Measurements from ENCODE around the gene DNAH7. TPM values are rescaled to one million over a fixed set of nuclear protein-coding genes. Genes with fewer than 3 reads are reported as not detected.

DNAH7 gene
- total and polyA plus RNA-seq, 2 donors (not counting 3 experiments of a cell fraction or from before 2014, with no cell fraction given) = 0.15 to 0.24 TPM

DNA sequence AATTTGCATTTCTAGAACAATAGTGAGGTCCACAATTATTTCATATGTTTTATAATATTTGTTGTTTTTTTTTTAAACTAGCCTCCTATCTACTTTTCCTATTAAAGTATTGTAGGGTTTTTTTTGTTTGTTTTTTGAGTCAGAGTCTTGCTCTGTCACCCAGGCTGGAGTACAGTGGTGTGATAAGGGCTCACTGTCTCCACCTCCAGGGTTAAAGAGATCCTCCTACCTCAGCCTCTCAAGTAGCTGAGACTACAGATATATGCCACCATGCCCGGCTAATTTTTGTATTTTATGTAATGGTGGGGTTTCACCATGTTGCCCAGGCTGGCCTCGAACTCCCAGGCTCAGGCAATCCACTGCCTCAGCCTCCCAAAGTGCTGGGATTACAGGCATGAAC, 289.1 kb downstream of the DNAH7 start:
- ChIA-PET POLR2A (no interaction called here), CTCF (interaction anchor here (0.7 kb wide), 1 partner anchor 9 kb away, joined by 3 read pairs; no protein-coding TSS in a partner anchor)
- Histone ChIP-seq H2AFZ (ENCODE audit: low read depth, low read length) (no peak overlapping the region), H3K27me3 (ENCODE audit: control insufficient read depth in 2 of 2, insufficient read depth in 2 of 2, low read length in 2 of 2) (no peaks in the 10 kb centered on the region), H3K4me3 (replicated peaks in 1 of 3; ENCODE audit: insufficient read depth in 1 of 3, low read depth in 1 of 3, low read length in 3 of 3) (no peak overlapping the region), H3K27ac (ENCODE audit: insufficient read depth, low read depth, low read length) (no peak overlapping the region), H3K4me1 (ENCODE audit: control insufficient read depth, extremely low read depth, insufficient read depth, low read length) (no peaks in the 10 kb centered on the region), H3K4me2 (ENCODE audit: insufficient read depth, low read length) (no peak overlapping the region), H3K79me2 (ENCODE audit: control insufficient read depth, insufficient read depth, low read length) (no peaks in the 10 kb centered on the region), H3K36me3 (ENCODE audit: control insufficient read depth in 2 of 2, extremely low read depth in 1 of 2, insufficient read depth in 2 of 2, low read length in 2 of 2) (no peaks in the 10 kb centered on the region), H3K9ac (replicated peaks; ENCODE audit: extremely low read depth, insufficient read depth, low read length) (no peak overlapping the region), H3K9me1 (replicated peaks; ENCODE audit: control insufficient read depth, extremely low read depth, insufficient read depth, low read length) (no peaks in the 10 kb centered on the region), H4K20me1 (replicated peaks; ENCODE audit: control insufficient read depth, extremely low read depth, insufficient read depth, low read length) (no peaks in the 10 kb centered on the region), H3K9me3 (replicated peaks; ENCODE audit: control insufficient read depth, insufficient read depth, low read length) (no peaks in the 10 kb centered on the region)
- BruUV-seq (replicated peaks) = no TSS peak
- no peak for FAIRE-seq
- TF ChIP-seq FOS (IDR thresholded peaks at IDR 0.05; ENCODE audit: borderline replicate concordance, insufficient read depth, low read length) = no peak
- TF ChIP-seq, protein P1, sequence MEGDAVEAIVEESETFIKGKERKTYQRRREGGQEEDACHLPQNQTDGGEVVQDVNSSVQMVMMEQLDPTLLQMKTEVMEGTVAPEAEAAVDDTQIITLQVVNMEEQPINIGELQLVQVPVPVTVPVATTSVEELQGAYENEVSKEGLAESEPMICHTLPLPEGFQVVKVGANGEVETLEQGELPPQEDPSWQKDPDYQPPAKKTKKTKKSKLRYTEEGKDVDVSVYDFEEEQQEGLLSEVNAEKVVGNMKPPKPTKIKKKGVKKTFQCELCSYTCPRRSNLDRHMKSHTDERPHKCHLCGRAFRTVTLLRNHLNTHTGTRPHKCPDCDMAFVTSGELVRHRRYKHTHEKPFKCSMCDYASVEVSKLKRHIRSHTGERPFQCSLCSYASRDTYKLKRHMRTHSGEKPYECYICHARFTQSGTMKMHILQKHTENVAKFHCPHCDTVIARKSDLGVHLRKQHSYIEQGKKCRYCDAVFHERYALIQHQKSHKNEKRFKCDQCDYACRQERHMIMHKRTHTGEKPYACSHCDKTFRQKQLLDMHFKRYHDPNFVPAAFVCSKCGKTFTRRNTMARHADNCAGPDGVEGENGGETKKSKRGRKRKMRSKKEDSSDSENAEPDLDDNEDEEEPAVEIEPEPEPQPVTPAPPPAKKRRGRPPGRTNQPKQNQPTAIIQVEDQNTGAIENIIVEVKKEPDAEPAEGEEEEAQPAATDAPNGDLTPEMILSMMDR (IDR thresholded peaks at IDR 0.05; ENCODE audit: extremely low read depth in 1 of 2, insufficient read depth in 1 of 2, low read depth in 1 of 2, low read length in 2 of 2) = no peak
- TF ChIP-seq, protein P2, sequence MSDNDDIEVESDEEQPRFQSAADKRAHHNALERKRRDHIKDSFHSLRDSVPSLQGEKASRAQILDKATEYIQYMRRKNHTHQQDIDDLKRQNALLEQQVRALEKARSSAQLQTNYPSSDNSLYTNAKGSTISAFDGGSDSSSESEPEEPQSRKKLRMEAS (IDR thresholded peaks at IDR 0.05; ENCODE audit: insufficient read depth, insufficient read length) = no peak
- no peak for TF ChIP-seq POLR2A (IDR thresholded peaks at IDR 0.05; ENCODE audit: low read depth, low read length)
- no peak for TF ChIP-seq MYC (IDR thresholded peaks at IDR 0.05; ENCODE audit: low read depth, low read length)
- no peak for TF ChIP-seq POLR2AphosphoS5 (IDR thresholded peaks at IDR 0.05; ENCODE audit: insufficient read depth, low read depth, low read length)
- TF ChIP-seq JUN (IDR thresholded peaks at IDR 0.05; ENCODE audit: borderline replicate concordance, insufficient read depth, insufficient read length, low read depth) = no peak
- TF ChIP-seq GATA2 (IDR thresholded peaks at IDR 0.05; ENCODE audit: insufficient read depth, insufficient read length, low read depth, low read length) = no peak
- TF ChIP-seq EZH2 (IDR thresholded peaks at IDR 0.05; ENCODE audit: borderline replicate concordance, low read depth, low read length, severe bottlenecking) = no peak
- no peak for DNase-seq (ENCODE audit: low read depth, low spot score)
- intact Hi-C loops (cut with micrococcal nuclease) = no loop called here
- dilution Hi-C loops (cut with MboI; ENCODE audit: extremely low pct_ligation_motif_present, low sequenced_read_pairs) = no loop called here
